IMR-90 (cell line): Measurements from ENCODE around the gene SDK1. TPM values are rescaled to one million over a fixed set of nuclear protein-coding genes. Genes with fewer than 3 reads are reported as not detected.

Experiments used
- ATAC-seq: fragments of 200-7000 bp; cut with Tn5 transposase; 2 replicates; pipeline ENCODE4 v1.9.1; 2020; ENCODE audit warnings: low read depth, mild to moderate bottlenecking, moderate library complexity
- BruUV-seq: library from RNA; stranded (reverse); fragments of 400-500 nt; replicated peaks from 2 replicates; lab custom pipeline; 2021; lab: Mats Ljungman, UMichigan
- CTCF ChIA-PET: fragments of 300-600 bp; formaldehyde crosslinking; extraction: SDS; loops from one replicate; lab custom pipeline; 2021; ENCODE audit warnings: antibody characterized with exemption; lab: Yijun Ruan, JAX
- POLR2A ChIA-PET: fragments of 300-600 bp; sonication (Branson Sonifier 250); formaldehyde crosslinking; loops from one replicate; lab custom pipeline; 2022; ENCODE audit warnings: antibody characterized with exemption; ENCODE audit not compliant: unreplicated experiment; lab: Charles Lee
- DNase-seq: peaks from one replicate; pipeline ENCODE4 v3.0.0; 2013
- H2AFZ ChIP-seq: replicated peaks from 2 replicates; pipeline ENCODE3; 2013; ENCODE audit warnings: low read length, mild to moderate bottlenecking; ENCODE audit not compliant: poor library complexity
- H2AK5ac ChIP-seq: 2 replicates; pipeline ENCODE4 v1.6.1; 2013; ENCODE audit warnings: low read depth, low read length, inconsistent platforms
- H2AK9ac ChIP-seq: replicated peaks from 2 replicates; pipeline ENCODE3; 2013; ENCODE audit warnings: mild to moderate bottlenecking, low read depth, low read length, moderate library complexity; ENCODE audit not compliant: poor library complexity
- H2BK120ac ChIP-seq: 2 replicates; pipeline ENCODE4 v1.6.1; 2013; ENCODE audit warnings: low read depth, low read length, inconsistent platforms
- H2BK15ac ChIP-seq: 3 replicates; pipeline ENCODE4 v1.6.1; 2013; ENCODE audit warnings: low read depth, low read length, inconsistent platforms
- H2BK20ac ChIP-seq: 2 replicates; pipeline ENCODE4 v1.6.1; 2013; ENCODE audit warnings: low read depth, mild to moderate bottlenecking, inconsistent platforms, low read length, moderate library complexity
- H2BK5ac ChIP-seq: 2 replicates; pipeline ENCODE4 v1.6.1; 2013; ENCODE audit warnings: mild to moderate bottlenecking, low read depth, low read length, inconsistent platforms; ENCODE audit not compliant: poor library complexity, severe bottlenecking
- H3K14ac ChIP-seq: replicated peaks from 2 replicates; pipeline ENCODE4 v1.6.1; 2013; ENCODE audit warnings: low read depth, low read length, inconsistent platforms
- H3K18ac ChIP-seq: 2 replicates; pipeline ENCODE4 v1.6.1; 2013; ENCODE audit warnings: low read depth, low read length, control low read depth
- H3K23ac ChIP-seq: 2 replicates; pipeline ENCODE4 v1.6.1; 2013; ENCODE audit warnings: low read depth, low read length, inconsistent platforms
- H3K27ac ChIP-seq: 2 replicates; pipeline ENCODE4 v1.5.1; 2013; ENCODE audit warnings: mild to moderate bottlenecking, control low read depth, low read length; ENCODE audit not compliant: insufficient read depth
- H3K27me3 ChIP-seq: 2 replicates; pipeline ENCODE4 v1.6.1; 2013; ENCODE audit warnings: low read length; ENCODE audit not compliant: control insufficient read depth, insufficient read depth
- H3K36me3 ChIP-seq: 2 replicates; pipeline ENCODE4 v1.6.1; 2013; ENCODE audit warnings: low read length, mixed read lengths; ENCODE audit not compliant: control insufficient read depth, insufficient read depth
- H3K4ac ChIP-seq: 2 replicates; pipeline ENCODE4 v1.6.1; 2013; ENCODE audit warnings: low read depth, low read length, inconsistent platforms
- H3K4me1 ChIP-seq: 2 replicates; pipeline ENCODE4 v1.6.1; 2013; ENCODE audit warnings: low read length, mixed read lengths; ENCODE audit not compliant: control insufficient read depth, insufficient read depth
- H3K4me2 ChIP-seq: 2 replicates; pipeline ENCODE4 v1.6.1; 2013; ENCODE audit warnings: low read depth, mild to moderate bottlenecking, control low read depth, low read length, moderate library complexity
- H3K4me3 ChIP-seq: 2 replicates; pipeline ENCODE4 v1.5.1; 2013; ENCODE audit warnings: low read depth, mild to moderate bottlenecking, control low read depth, low read length, moderate library complexity; ENCODE audit not compliant: insufficient read depth
- H3K56ac ChIP-seq: 2 replicates; pipeline ENCODE4 v1.6.1; 2013; ENCODE audit warnings: low read length, inconsistent platforms; ENCODE audit not compliant: insufficient read depth; ENCODE audit errors: extremely low read depth
- H3K79me1 ChIP-seq, 2 experiments: 2 replicates each; pipeline ENCODE4 v1.6.1; 2013; ENCODE audit warnings: low read length in 2 of 2, inconsistent platforms in 1 of 2, low read depth in 1 of 2
- H3K9ac ChIP-seq: 2 replicates; pipeline ENCODE4 v1.6.1; 2013; ENCODE audit warnings: low read depth, low read length, control low read depth
- H3K9me1 ChIP-seq: 2 replicates; pipeline ENCODE4 v1.6.1; 2013; ENCODE audit warnings: low read length, inconsistent platforms; ENCODE audit not compliant: insufficient read depth
- H3K9me3 ChIP-seq: 2 replicates; pipeline ENCODE4 v1.6.1; 2013; ENCODE audit warnings: low read length; ENCODE audit not compliant: control insufficient read depth, insufficient read depth
- H4K20me1 ChIP-seq: 2 replicates; pipeline ENCODE4 v1.6.1; 2013; ENCODE audit warnings: low read length, inconsistent platforms; ENCODE audit not compliant: insufficient read depth
- H4K5ac ChIP-seq: 2 replicates; pipeline ENCODE4 v1.6.1; 2013; ENCODE audit warnings: mild to moderate bottlenecking, low read depth, low read length, control low read depth
- H4K8ac ChIP-seq, 2 experiments: 2 replicates each; pipeline ENCODE4 v1.6.1; 2013; ENCODE audit warnings: low read depth in 2 of 2, low read length in 2 of 2, control low read depth in 1 of 2, inconsistent platforms in 1 of 2
- H4K91ac ChIP-seq: 2 replicates; pipeline ENCODE4 v1.6.1; 2013; ENCODE audit warnings: low read depth, low read length, inconsistent platforms; ENCODE audit not compliant: insufficient read depth
- BHLHE40 ChIP-seq: fragments of 150-350 bp; IDR thresholded peaks from 2 replicates; pipeline ENCODE4 v1.6.1; 2016; ENCODE audit warnings: mild to moderate bottlenecking, low read depth, low read length
- CEBPB ChIP-seq: IDR thresholded peaks from 2 replicates; pipeline ENCODE4 v1.6.1; 2012; ENCODE audit warnings: low read depth, low read length, improper control_type of control experiment
- CHD1 ChIP-seq: IDR thresholded peaks from 2 replicates; pipeline ENCODE4 v1.6.1; 2012; ENCODE audit warnings: low read depth, low read length, improper control_type of control experiment
- FOS ChIP-seq: fragments of 150-350 bp; IDR thresholded peaks from 2 replicates; pipeline ENCODE4 v1.6.1; 2016; ENCODE audit warnings: low read depth, low read length
- MAFK ChIP-seq: IDR thresholded peaks from 2 replicates; pipeline ENCODE4 v1.6.1; 2012; ENCODE audit warnings: low read depth, low read length, improper control_type of control experiment
- MAZ ChIP-seq: IDR thresholded peaks from 2 replicates; pipeline ENCODE4 v1.6.1; 2012; ENCODE audit warnings: low read depth, mild to moderate bottlenecking, low read length, improper control_type of control experiment, moderate library complexity, borderline replicate concordance
- MXI1 ChIP-seq: IDR thresholded peaks from 2 replicates; pipeline ENCODE4 v1.6.1; 2012; ENCODE audit warnings: low read depth, mild to moderate bottlenecking, low read length, moderate library complexity, borderline replicate concordance
- NFE2L2 ChIP-seq: fragments of 150-350 bp; IDR thresholded peaks from 2 replicates; pipeline ENCODE4 v1.6.1; 2016; ENCODE audit warnings: low read depth, mild to moderate bottlenecking, low read length
- POLR2A ChIP-seq: IDR thresholded peaks from 2 replicates; pipeline ENCODE4 v1.6.1; 2012; ENCODE audit warnings: mild to moderate bottlenecking, low read depth, low read length
- RAD21 ChIP-seq: IDR thresholded peaks from 2 replicates; pipeline ENCODE4 v1.6.1; 2012; ENCODE audit warnings: low read length, improper control_type of control experiment
- RCOR1 ChIP-seq: IDR thresholded peaks from 2 replicates; pipeline ENCODE4 v1.6.1; 2012; ENCODE audit warnings: mild to moderate bottlenecking, low read length, improper control_type of control experiment; ENCODE audit not compliant: insufficient replicate concordance
- RFX5 ChIP-seq: IDR thresholded peaks from 2 replicates; pipeline ENCODE4 v1.8.0; 2012; ENCODE audit warnings: low read depth, mild to moderate bottlenecking, low read length, moderate library complexity
- SMC3 ChIP-seq: fragments of 150-350 bp; IDR thresholded peaks from 2 replicates; pipeline ENCODE4 v1.6.1; 2016; ENCODE audit warnings: low read depth, mild to moderate bottlenecking, antibody characterized with exemption, low read length, moderate library complexity
- WGBS, 2 experiments: methylation state at CpG; one replicate each; pipeline versions ENCODE4 v1.1.5 to v1.1.7; 2013; ENCODE audit warnings: missing lambda C conversion rate in 2 of 2; ENCODE audit not compliant: insufficient read length in 1 of 2; ENCODE audit errors: extremely low coverage in 2 of 2; 5-methylcytosine and 5-hydroxymethylcytosine counted together
- dilution Hi-C: fragments of 300-500 bp; cut with HindIII; formaldehyde crosslinking; loops from one replicate; pipeline ENCODE4 v1.14.3; 2018; ENCODE audit warnings: low sequenced_read_pairs; ENCODE audit not compliant: unreplicated experiment
- in situ Hi-C: fragments of 300-500 bp; cut with MboI; formaldehyde crosslinking; loops from 3 replicates; pipeline ENCODE4 v1.14.3; 2019; ENCODE audit warnings: low sequenced_read_pairs, inconsistent platforms, mixed read lengths
- intact Hi-C: fragments of 100-400 bp; cut with micrococcal nuclease; formaldehyde crosslinking; loops from 2 replicates; pipeline ENCODE4 v1.10.0; 2022
- polyA plus RNA-seq, 3 experiments: library from polyadenylated mRNA; depleted of rRNA; stranded (reverse); fragments of >200 nt; gene quantifications; 2 replicates each; pipeline ENCODE4 v1.2.3, GENCODE V29; 2012; ENCODE audit warnings: low replicate concordance in 1 of 3
- total RNA-seq: library from RNA; depleted of rRNA; stranded (reverse); fragments of >200 nt; gene quantifications from 2 replicates; pipeline ENCODE4 v1.2.3, GENCODE V29; 2012
- TF ChIP-seq, protein P1 (sequence below): conservative IDR thresholded peaks from 2 replicates; pipeline ENCODE4 v1.5.1; 2012; ENCODE audit warnings: mild to moderate bottlenecking, low read depth, low read length, improper control_type of control experiment
- TF ChIP-seq, protein P2 (sequence below): fragments of 150-350 bp; IDR thresholded peaks from 2 replicates; pipeline ENCODE4 v1.6.1; 2017; ENCODE audit warnings: mild to moderate bottlenecking, antibody characterized with exemption, low read length, low read depth
- TF ChIP-seq, protein P3 (sequence below): fragments of 150-350 bp; IDR thresholded peaks from 2 replicates; pipeline ENCODE4 v1.6.1; 2016; ENCODE audit warnings: low read depth, mild to moderate bottlenecking, low read length, moderate library complexity, borderline replicate concordance

SDK1 gene
- total and polyA plus RNA-seq, 2 of the 4 experiments (the other 2 are of a cell fraction) = 1.5 to 1.6 TPM

DNA sequence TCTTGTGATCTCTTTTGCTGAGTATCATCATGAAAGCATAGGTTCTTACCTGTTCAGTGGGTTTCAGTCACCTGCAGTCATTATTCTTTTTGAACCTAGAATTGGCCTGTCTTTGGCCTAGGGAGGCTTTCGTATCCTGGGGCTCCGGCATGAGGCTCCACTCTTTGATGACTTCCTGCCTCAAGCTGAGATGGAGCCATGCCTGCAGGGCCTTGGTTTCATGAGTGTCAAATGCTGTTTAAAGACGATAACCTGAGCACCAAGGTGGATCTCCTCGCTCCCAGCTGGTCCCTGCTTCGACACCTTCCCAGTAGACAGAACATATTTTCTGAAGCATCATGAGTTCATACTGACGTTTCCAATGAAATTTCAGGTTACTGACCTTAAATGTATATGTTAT is 783.2 kb downstream of the SDK1 start:
- TF ChIP-seq SMC3 (no peak), BHLHE40 (no peak), RCOR1 (no peak), MAFK (no peak), RFX5 (no peak), RAD21 (no peak), CEBPB (no peak), NFE2L2 (no peak), POLR2A (no peak), MXI1 (no peak), FOS (no peak), MAZ (no peak), CHD1 (no peak)
- TF ChIP-seq, protein P1, sequence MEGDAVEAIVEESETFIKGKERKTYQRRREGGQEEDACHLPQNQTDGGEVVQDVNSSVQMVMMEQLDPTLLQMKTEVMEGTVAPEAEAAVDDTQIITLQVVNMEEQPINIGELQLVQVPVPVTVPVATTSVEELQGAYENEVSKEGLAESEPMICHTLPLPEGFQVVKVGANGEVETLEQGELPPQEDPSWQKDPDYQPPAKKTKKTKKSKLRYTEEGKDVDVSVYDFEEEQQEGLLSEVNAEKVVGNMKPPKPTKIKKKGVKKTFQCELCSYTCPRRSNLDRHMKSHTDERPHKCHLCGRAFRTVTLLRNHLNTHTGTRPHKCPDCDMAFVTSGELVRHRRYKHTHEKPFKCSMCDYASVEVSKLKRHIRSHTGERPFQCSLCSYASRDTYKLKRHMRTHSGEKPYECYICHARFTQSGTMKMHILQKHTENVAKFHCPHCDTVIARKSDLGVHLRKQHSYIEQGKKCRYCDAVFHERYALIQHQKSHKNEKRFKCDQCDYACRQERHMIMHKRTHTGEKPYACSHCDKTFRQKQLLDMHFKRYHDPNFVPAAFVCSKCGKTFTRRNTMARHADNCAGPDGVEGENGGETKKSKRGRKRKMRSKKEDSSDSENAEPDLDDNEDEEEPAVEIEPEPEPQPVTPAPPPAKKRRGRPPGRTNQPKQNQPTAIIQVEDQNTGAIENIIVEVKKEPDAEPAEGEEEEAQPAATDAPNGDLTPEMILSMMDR = no peak
- TF ChIP-seq, protein P2, sequence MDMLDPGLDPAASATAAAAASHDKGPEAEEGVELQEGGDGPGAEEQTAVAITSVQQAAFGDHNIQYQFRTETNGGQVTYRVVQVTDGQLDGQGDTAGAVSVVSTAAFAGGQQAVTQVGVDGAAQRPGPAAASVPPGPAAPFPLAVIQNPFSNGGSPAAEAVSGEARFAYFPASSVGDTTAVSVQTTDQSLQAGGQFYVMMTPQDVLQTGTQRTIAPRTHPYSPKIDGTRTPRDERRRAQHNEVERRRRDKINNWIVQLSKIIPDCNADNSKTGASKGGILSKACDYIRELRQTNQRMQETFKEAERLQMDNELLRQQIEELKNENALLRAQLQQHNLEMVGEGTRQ = no peak
- TF ChIP-seq, protein P3, sequence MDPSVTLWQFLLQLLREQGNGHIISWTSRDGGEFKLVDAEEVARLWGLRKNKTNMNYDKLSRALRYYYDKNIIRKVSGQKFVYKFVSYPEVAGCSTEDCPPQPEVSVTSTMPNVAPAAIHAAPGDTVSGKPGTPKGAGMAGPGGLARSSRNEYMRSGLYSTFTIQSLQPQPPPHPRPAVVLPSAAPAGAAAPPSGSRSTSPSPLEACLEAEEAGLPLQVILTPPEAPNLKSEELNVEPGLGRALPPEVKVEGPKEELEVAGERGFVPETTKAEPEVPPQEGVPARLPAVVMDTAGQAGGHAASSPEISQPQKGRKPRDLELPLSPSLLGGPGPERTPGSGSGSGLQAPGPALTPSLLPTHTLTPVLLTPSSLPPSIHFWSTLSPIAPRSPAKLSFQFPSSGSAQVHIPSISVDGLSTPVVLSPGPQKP = no peak
- WGBS, 2 experiments = 81% methylated on average over 2 of the region's 6 CpGs; no CpG with 5 or more reads in 1 of the 2 experiments
- H3K18ac ChIP-seq = no peak overlapping the region
- no peak overlapping the region for H2AK5ac ChIP-seq
- no peak overlapping the region for H3K23ac ChIP-seq
- H3K79me1 ChIP-seq = no peaks in the 10 kb centered on the region
- H3K4me1 ChIP-seq = no peaks in the 10 kb centered on the region
- no peak overlapping the region for H3K4me2 ChIP-seq
- H2AK9ac ChIP-seq = no peak overlapping the region
- no peak overlapping the region for H2BK20ac ChIP-seq
- H3K4me3 ChIP-seq = no peak overlapping the region
- no peak overlapping the region for H4K8ac ChIP-seq
- no peaks in the 10 kb centered on the region for H3K36me3 ChIP-seq
- no peak for ATAC-seq
- H3K4ac ChIP-seq = no peak overlapping the region
- no TSS peak for BruUV-seq
- H3K9me3 ChIP-seq = peaks cover 7% of the 10 kb centered on the region; the same call in 1 of the 2 replicates
- DNase-seq = no peak
- no peak overlapping the region for H2BK5ac ChIP-seq
- intact Hi-C loops (no loop called here), in situ Hi-C loops (no loop called here), dilution Hi-C loops (no loop called here)
- no peaks in the 10 kb centered on the region for H4K20me1 ChIP-seq
- H3K56ac ChIP-seq = no peak overlapping the region
- H3K27ac ChIP-seq = no peak overlapping the region
- H3K27me3 ChIP-seq = no peaks in the 10 kb centered on the region
- no peak overlapping the region for H3K14ac ChIP-seq
- CTCF ChIA-PET = no interaction called here
- POLR2A ChIA-PET = no interaction called here
- H4K91ac ChIP-seq = no peak overlapping the region
- no peak overlapping the region for H2BK15ac ChIP-seq
- H4K5ac ChIP-seq = no peak overlapping the region
- no peaks in the 10 kb centered on the region for H3K9me1 ChIP-seq
- no peak overlapping the region for H2BK120ac ChIP-seq
- no peak overlapping the region for H2AFZ ChIP-seq
- no peak overlapping the region for H3K9ac ChIP-seq
